CD4-positive, alpha-beta T cell treated with Interleukin-10 for 1 hour (primary cell): ENCODE measurements around the gene MVP.
"Not testable (repeated sequence)": the region's sequence is repeated elsewhere in the genome, so short reads cannot be mapped to it uniquely, and the experiment has no call there.

Source experiments
- DNase-seq: peaks from one replicate; pipeline ENCODE4 v3.0.0-alpha.2; 2020

Gene MVP

GRCh38 chr16:29820271-29820701 lies at the start of gene MVP:
MVP (plus strand) TSS chr16:29820462; CDS start chr16:29830550, 10,088 bp downstream.
- peak; percentile 81 for DNase-seq

GRCh38 chr16:29772330-29772729 lies 47.9 kb upstream of the MVP start:
- not testable (repeated sequence) for DNase-seq

DNA sequence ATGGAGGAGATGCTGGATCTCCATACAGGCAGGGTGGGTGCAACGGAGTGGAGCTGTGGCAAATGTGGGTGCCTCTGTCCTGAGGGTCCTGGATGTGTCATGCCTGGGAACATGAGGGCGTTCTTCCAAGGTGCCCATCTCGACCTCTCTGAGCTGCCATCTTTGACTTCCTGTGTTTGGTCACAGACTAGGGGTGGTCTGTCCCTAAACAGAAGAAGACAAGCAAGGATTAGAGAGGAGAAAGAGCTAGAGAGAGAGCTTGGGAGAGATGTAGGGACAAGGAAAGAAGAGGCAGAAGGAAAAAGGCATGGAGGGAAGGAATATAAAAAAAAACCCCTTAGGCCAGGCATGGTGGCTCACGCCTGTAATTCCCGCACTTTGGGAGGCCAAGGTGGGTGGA lies 45.5 kb upstream of the MVP start:
- no peak for DNase-seq

- DNase-seq, result no peak
These were observed 44.4 kb upstream of the MVP start for GRCh38 chr16:29775742-29776408.

- DNase-seq, result no peak
These were observed 42.5 kb upstream of the MVP start, which contains the start of gene ZG16 for GRCh38 chr16:29777576-29778350. ZG16 (plus strand) TSS chr16:29778256; CDS start chr16:29779267, 1,011 bp downstream.

GRCh38 chr16:29779474-29779873 lies 40.8 kb upstream of the MVP start:
- DNase-seq, result no peak

- not testable (repeated sequence) for DNase-seq
These were observed 36.9 kb upstream of the MVP start for GRCh38 chr16:29783094-29783953.

DNA sequence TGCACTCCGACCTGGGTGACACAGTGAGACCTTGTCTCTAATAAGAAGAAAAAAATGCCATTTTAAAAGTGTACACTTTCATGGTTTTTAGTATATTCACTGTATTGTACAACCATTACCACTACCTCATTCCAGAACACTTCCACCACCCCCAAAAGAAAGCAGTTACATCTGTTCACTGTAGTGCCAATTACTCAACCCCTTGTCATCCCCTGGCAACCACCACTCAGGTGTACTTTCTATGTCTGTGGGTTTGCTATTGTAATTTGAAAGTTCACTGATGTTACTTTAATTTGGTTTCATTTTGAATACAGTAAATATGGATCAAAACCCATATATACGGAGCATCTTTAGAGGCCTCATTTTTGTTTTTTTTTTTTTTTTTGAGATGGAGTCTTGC lies 36.1 kb upstream of the MVP start:
- peak; percentile 28 for DNase-seq

GRCh38 chr16:29784901-29785500 lies 35.3 kb upstream of the MVP start:
- peak; percentile 81 for DNase-seq

DNA sequence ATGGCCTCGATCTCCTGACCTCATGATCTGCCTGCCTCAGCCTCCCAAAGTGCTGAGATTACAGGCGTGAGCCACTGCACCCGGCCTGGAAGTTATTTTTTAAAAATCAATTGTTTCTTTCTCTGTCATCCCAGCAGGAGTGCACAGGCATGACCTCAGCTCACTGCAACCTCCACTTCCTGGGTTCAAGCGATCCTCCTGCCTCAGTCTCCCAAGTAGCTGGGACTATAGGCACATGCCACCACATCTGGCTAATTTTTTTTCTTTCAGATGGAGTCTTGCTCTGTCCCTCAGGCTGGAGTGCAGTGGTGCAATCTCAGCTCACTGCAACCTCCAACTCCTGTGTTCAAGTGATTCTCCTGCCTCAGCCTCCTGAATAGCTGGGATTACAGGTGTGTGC lies 33.1 kb upstream of the MVP start:
- not testable (repeated sequence) for DNase-seq

GRCh38 chr16:29789775-29790182 lies 30.5 kb upstream of the MVP start:
- no peak for DNase-seq

GRCh38 chr16:29790183-29790948 lies 29.9 kb upstream of the MVP start, which contains the start of gene KIF22:
KIF22 (plus strand) TSS chr16:29790751; CDS start chr16:29790760, 9 bp downstream.
- DNase-seq, result peak; percentile 100

- DNase-seq, result peak; percentile 29
These were observed 29.1 kb upstream of the MVP start for GRCh38 chr16:29790949-29791844.

DNA sequence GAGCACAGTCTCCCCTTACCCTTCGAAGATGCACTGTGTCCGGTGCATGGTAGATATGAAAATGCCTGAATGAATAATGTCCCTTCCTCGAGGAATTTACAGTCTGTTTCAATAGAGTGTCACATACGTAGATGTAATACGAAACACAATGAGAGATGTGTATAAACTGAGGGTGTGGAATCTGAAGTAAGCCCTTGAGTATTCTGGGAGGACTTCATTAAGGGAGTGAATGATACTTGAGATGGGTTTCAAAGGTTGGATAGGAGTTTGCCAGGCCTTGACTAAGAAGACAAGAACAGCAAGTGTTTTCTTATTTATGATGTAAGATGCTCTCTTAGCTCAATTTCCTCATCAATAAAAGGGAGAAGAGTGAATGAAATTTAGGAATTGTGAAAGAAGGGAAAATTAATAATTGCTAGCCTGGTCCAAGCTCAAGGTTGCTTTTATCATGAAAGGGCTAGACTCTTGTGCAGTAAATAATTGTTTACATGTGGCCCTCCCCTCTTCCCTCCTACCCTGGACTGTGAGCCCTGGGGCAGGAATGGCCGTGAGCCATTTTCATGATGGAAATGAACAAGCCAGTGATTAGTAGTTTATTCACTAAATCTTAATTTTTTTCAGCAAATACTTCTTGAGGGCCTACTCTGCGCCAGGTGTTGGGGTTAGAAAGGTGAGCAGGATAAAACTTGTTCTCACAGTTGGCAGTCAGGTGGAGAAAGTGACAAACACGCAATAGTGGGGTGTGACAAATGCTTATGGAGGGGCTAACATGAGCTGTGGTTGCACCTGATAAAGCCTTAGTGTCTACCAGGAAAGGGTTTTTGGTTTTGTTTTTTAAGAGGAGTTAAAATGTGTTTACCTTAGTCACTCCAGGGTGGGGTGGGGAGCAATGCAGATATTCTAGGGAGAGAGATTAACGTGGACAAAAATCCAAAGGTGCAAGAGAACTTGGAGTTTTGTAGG lies 28.1 kb upstream of the MVP start:
- no peak for DNase-seq

- not testable (repeated sequence) for DNase-seq
These were observed 27.1 kb upstream of the MVP start for GRCh38 chr16:29793153-29793552.

GRCh38 chr16:29794231-29794710 lies 26.0 kb upstream of the MVP start:
- DNase-seq, result no peak

- DNase-seq, result no peak
These were observed 17.8 kb upstream of the MVP start for GRCh38 chr16:29802416-29802935.

DNA sequence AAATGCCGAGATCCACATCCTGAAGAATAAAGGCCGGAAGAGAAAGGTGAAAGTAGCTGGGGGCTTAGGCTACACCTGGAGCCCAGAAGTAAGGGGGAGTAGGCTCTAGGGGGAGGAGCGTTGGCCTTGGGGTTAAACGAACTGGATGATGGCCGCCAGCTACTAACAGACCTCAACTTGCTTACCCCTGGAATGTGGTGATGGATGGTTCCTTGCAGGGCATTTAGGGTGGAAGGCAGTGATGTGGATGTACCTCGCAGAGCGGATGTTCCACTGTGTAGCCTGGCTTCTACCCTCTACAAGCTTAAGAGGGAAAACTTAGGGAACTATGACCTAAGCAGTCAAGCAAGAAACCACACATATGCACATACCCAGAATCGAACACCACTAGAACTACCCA lies 16.2 kb upstream of the MVP start:
- no peak for DNase-seq
